Activated naive CD4-positive, alpha-beta T cell treated with anti-CD3 and anti-CD28 coated beads, Interleukin-2, amount 10 ng/mL, durations not matched to agents 7 days and 5 days (primary cell): ENCODE results near the gene PRR15L.
"Not testable (repeated sequence)": the region's sequence is repeated elsewhere in the genome, so short reads cannot be mapped to it uniquely, and the experiment has no call there.

ENCODE experiments used
- CTCF ChIA-PET: fragments of 350-600 bp; sonication (Branson Sonifier 250); formaldehyde crosslinking; loops from one replicate; lab custom pipeline; 2021; ENCODE audit warnings: antibody characterized with exemption; lab: Charles Lee
- DNase-seq: peaks from one replicate; pipeline ENCODE4 v3.0.0-alpha.2; 2020
- H3K27ac Mint-ChIP-seq: one replicate; pipeline ENCODE4 v1.8.0; 2021; ENCODE audit warnings: mild to moderate bottlenecking, moderate library complexity, mixed read lengths
- H3K27me3 Mint-ChIP-seq: one replicate; pipeline ENCODE4 v1.8.0; 2021; ENCODE audit warnings: mild to moderate bottlenecking, mixed read lengths
- H3K36me3 Mint-ChIP-seq: one replicate; pipeline ENCODE4 v1.8.0; 2021; ENCODE audit warnings: mixed read lengths
- H3K4me1 Mint-ChIP-seq: one replicate; pipeline ENCODE4 v1.8.0; 2021; ENCODE audit warnings: mixed read lengths
- H3K4me3 Mint-ChIP-seq: one replicate; pipeline ENCODE4 v1.8.0; 2021; ENCODE audit warnings: mild to moderate bottlenecking, moderate library complexity, mixed read lengths
- H3K9me3 Mint-ChIP-seq: one replicate; pipeline ENCODE4 v1.8.0; 2021; ENCODE audit warnings: mixed read lengths

Gene PRR15L

GRCh38 chr17:47931848-47932247, 25.8 kb downstream of the PRR15L start:
- DNase-seq: no peak
- H3K27me3 Mint-ChIP-seq: no peaks in the 10 kb centered on the region
- peaks cover 15% of the 10 kb centered on the region for H3K36me3 Mint-ChIP-seq
- H3K27ac Mint-ChIP-seq: no peak overlapping the region
- H3K9me3 Mint-ChIP-seq: no peaks in the 10 kb centered on the region
- no peak overlapping the region for H3K4me3 Mint-ChIP-seq
- H3K4me1 Mint-ChIP-seq: no peaks in the 10 kb centered on the region
- CTCF ChIA-PET: interaction anchor here (0.6 kb wide), 1 partner anchor 148 kb away, joined by 3 read pairs; no protein-coding TSS in a partner anchor

GRCh38 chr17:47929218-47930000, 28.3 kb downstream of the PRR15L start:
- H3K36me3 Mint-ChIP-seq: peaks cover 25% of the 10 kb centered on the region
- H3K9me3 Mint-ChIP-seq: no peaks in the 10 kb centered on the region
- no peaks in the 10 kb centered on the region for H3K4me1 Mint-ChIP-seq
- H3K4me3 Mint-ChIP-seq: no peak overlapping the region
- no peaks in the 10 kb centered on the region for H3K27me3 Mint-ChIP-seq
- DNase-seq: no peak
- CTCF ChIA-PET: interaction anchor here (0.9 to 1.4 kb wide), 4 partner anchors 12 to 87 kb away, joined by 3 to 4 read pairs (median 3); partner anchors contain the start of gene PNPO
- no peak overlapping the region for H3K27ac Mint-ChIP-seq

- Mint-ChIP-seq H3K4me3 (no peak overlapping the region), H3K4me1 (no peaks in the 10 kb centered on the region), H3K27ac (no peak overlapping the region), H3K9me3 (no peaks in the 10 kb centered on the region), H3K27me3 (no peaks in the 10 kb centered on the region), H3K36me3 (peaks cover 32% of the 10 kb centered on the region)
- CTCF ChIA-PET: no interaction called here
- DNase-seq: no peak
Observed at GRCh38 chr17:47928415-47928814, 29.3 kb downstream of the PRR15L start.

GRCh38 chr17:47927821-47928400, 29.8 kb downstream of the PRR15L start:
- DNase-seq: no peak
- Mint-ChIP-seq H3K9me3 (no peaks in the 10 kb centered on the region), H3K36me3 (peaks cover 35% of the 10 kb centered on the region), H3K27me3 (no peaks in the 10 kb centered on the region), H3K4me1 (no peaks in the 10 kb centered on the region), H3K27ac (peak overlapping the region; percentile 58), H3K4me3 (no peak overlapping the region)
- CTCF ChIA-PET: no interaction called here

GRCh38 chr17:47925678-47925988, 32.0 kb downstream of the PRR15L start:
- no peak overlapping the region for H3K27ac Mint-ChIP-seq
- CTCF ChIA-PET: no interaction called here
- H3K4me3 Mint-ChIP-seq: no peak overlapping the region
- peaks cover 44% of the 10 kb centered on the region for H3K36me3 Mint-ChIP-seq
- H3K4me1 Mint-ChIP-seq: no peaks in the 10 kb centered on the region
- no peaks in the 10 kb centered on the region for H3K27me3 Mint-ChIP-seq
- DNase-seq: no peak
- H3K9me3 Mint-ChIP-seq: no peaks in the 10 kb centered on the region

- Mint-ChIP-seq H3K9me3 (no peaks in the 10 kb centered on the region), H3K27ac (no peak overlapping the region), H3K4me1 (no peaks in the 10 kb centered on the region), H3K36me3 (peaks cover 41% of the 10 kb centered on the region), H3K27me3 (no peaks in the 10 kb centered on the region), H3K4me3 (no peak overlapping the region)
- CTCF ChIA-PET: interaction anchor here (0.7 kb wide), 1 partner anchor 22 kb away, joined by 3 read pairs; no protein-coding TSS in a partner anchor
- DNase-seq: no peak
Observed at GRCh38 chr17:47924785-47925677, 32.7 kb downstream of the PRR15L start.

- H3K27ac Mint-ChIP-seq, DNase-seq, H3K9me3 Mint-ChIP-seq, CTCF ChIA-PET, H3K4me3 Mint-ChIP-seq, H3K27me3 Mint-ChIP-seq: not testable (repeated sequence)
- H3K36me3 Mint-ChIP-seq: peaks cover 43% of the 10 kb centered on the region
- H3K4me1 Mint-ChIP-seq: peaks cover 10% of the 10 kb centered on the region
Observed at GRCh38 chr17:47919889-47920288, 37.8 kb downstream of the PRR15L start.

GRCh38 chr17:47918991-47919390, 38.7 kb downstream of the PRR15L start:
- no peak overlapping the region for H3K27ac Mint-ChIP-seq
- DNase-seq: no peak
- no peaks in the 10 kb centered on the region for H3K9me3 Mint-ChIP-seq
- peaks cover 10% of the 10 kb centered on the region for H3K4me1 Mint-ChIP-seq
- H3K27me3 Mint-ChIP-seq: no peaks in the 10 kb centered on the region
- H3K36me3 Mint-ChIP-seq: peaks cover 40% of the 10 kb centered on the region
- no peak overlapping the region for H3K4me3 Mint-ChIP-seq
- CTCF ChIA-PET: no interaction called here

- no peak overlapping the region for H3K4me3 Mint-ChIP-seq
- DNase-seq: no peak
- H3K9me3 Mint-ChIP-seq: no peaks in the 10 kb centered on the region
- no peak overlapping the region for H3K27ac Mint-ChIP-seq
- CTCF ChIA-PET: no interaction called here
- H3K27me3 Mint-ChIP-seq: no peaks in the 10 kb centered on the region
- H3K4me1 Mint-ChIP-seq: peaks cover 10% of the 10 kb centered on the region
- peaks cover 33% of the 10 kb centered on the region for H3K36me3 Mint-ChIP-seq
Observed at GRCh38 chr17:47918006-47918405, 39.7 kb downstream of the PRR15L start.

GRCh38 chr17:47917581-47917980, 40.1 kb downstream of the PRR15L start:
- Mint-ChIP-seq H3K4me1 (peaks cover 10% of the 10 kb centered on the region), H3K36me3 (peaks cover 33% of the 10 kb centered on the region), H3K9me3 (no peaks in the 10 kb centered on the region), H3K27me3 (no peaks in the 10 kb centered on the region), H3K27ac (no peak overlapping the region), H3K4me3 (no peak overlapping the region)
- CTCF ChIA-PET: interaction anchor here (1.4 kb wide), 1 partner anchor 29 kb away, joined by 3 read pairs; no protein-coding TSS in a partner anchor
- DNase-seq: no peak

GRCh38 chr17:47916489-47917208, 41.0 kb downstream of the PRR15L start:
- no peak for DNase-seq
- H3K36me3 Mint-ChIP-seq: peaks cover 25% of the 10 kb centered on the region
- CTCF ChIA-PET: interaction anchor here (1.4 kb wide), 1 partner anchor 30 kb away, joined by 3 read pairs; no protein-coding TSS in a partner anchor
- H3K4me1 Mint-ChIP-seq: peaks cover 10% of the 10 kb centered on the region
- no peaks in the 10 kb centered on the region for H3K9me3 Mint-ChIP-seq
- no peak overlapping the region for H3K4me3 Mint-ChIP-seq
- H3K27ac Mint-ChIP-seq: no peak overlapping the region
- no peaks in the 10 kb centered on the region for H3K27me3 Mint-ChIP-seq

GRCh38 chr17:47915776-47916398, 41.8 kb downstream of the PRR15L start:
- Mint-ChIP-seq H3K9me3 (no peaks in the 10 kb centered on the region), H3K36me3 (peaks cover 23% of the 10 kb centered on the region), H3K27me3 (no peaks in the 10 kb centered on the region), H3K4me3 (no peak overlapping the region), H3K4me1 (peaks cover 10% of the 10 kb centered on the region), H3K27ac (no peak overlapping the region)
- CTCF ChIA-PET: interaction anchor here (1.4 kb wide), 1 partner anchor 31 kb away, joined by 3 read pairs; no protein-coding TSS in a partner anchor
- DNase-seq: no peak

GRCh38 chr17:47914306-47914948, 43.3 kb downstream of the PRR15L start:
- Mint-ChIP-seq H3K4me3 (no peak overlapping the region), H3K27ac (no peak overlapping the region), H3K9me3 (no peaks in the 10 kb centered on the region), H3K27me3 (no peaks in the 10 kb centered on the region), H3K4me1 (peaks cover 10% of the 10 kb centered on the region), H3K36me3 (peaks cover 21% of the 10 kb centered on the region)
- no peak for DNase-seq
- CTCF ChIA-PET: interaction anchor here (1.7 kb wide), 1 partner anchor 33 kb away, joined by 4 read pairs; no protein-coding TSS in a partner anchor
